ENCODE measurements around the gene CEP170.
"Not testable (repeated sequence)": the region's sequence is repeated elsewhere in the genome, so short reads cannot be mapped to it uniquely, and the experiment has no call there.

Gene CEP170

DNA sequence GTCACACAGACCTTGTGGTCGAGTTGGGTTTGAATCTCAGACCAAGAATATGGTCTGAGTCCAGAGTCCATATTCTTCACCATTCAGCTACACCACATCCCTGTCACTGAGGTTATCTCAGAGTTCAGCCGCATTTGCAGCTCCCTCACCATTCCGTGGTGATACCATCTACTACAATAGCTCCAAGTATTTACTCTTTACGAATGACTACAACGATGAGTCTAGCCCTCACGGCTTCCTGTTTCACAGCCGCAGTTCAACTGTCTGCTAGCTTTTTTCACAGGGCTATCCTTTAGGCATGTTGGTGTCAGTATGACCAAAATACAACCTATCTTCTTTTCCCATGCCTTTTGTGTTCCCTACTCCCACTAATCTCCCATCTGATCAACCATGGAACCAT lies 104.2 kb downstream of the CEP170 start:
- not testable (repeated sequence) for DNase-seq

DNA sequence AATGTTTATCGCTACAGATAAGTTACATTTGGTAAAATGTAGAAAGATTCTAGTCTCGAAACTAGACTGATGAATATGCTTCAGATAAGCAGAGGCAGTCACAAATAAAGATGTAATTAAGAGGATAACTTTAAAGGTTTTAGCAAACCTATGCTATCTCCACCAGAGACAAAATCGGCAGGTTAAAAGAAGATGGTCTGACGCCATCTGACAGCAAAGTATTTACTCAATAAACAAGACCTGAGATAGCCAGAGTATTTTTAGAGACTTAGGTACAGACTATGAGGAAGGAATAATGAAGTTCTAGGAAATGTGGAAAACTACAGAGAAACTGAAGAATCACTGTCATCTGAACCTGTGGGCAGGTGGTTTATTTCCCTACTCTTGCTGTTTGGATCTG lies 106.0 kb downstream of the CEP170 start:
- DNase-seq, result not testable (repeated sequence)

DNA sequence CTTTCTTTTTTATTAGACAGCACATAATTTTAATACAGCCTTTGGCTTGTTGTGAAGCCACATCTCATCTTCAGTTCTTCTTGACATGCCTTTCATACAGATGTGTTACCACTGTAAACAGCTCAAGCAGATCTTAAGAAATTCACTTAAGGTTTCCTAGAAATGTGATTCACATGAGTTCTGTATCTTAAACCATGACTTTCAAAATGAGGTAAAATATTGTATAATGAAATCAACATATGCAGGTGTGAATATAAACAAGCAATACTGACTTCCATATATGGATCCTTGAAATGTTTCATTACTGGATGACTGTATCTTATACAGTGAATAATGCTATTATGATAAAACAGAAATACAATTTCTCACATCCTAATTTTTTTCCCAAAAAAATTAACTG lies 107.7 kb downstream of the CEP170 start:
- DNase-seq, result not testable (repeated sequence)

DNA sequence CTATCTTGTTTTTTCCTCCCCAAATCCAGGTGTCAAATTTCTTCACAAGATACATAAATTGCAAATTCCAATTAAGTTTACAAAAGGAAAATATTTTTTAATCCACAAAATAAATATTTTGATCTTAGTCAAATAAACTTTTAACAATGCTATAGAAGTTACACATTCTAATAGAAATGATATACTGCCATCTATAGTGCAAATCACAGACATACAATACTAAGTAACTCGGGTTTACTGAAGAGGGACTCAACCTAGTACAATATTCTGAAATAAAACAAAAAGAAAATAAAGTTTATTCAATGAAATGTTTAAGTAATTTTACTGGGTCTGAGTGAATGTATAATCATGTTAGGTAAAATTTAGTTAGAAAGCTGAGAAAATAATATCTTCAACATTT lies 114.6 kb downstream of the CEP170 start:
- not testable (repeated sequence) for DNase-seq

DNA sequence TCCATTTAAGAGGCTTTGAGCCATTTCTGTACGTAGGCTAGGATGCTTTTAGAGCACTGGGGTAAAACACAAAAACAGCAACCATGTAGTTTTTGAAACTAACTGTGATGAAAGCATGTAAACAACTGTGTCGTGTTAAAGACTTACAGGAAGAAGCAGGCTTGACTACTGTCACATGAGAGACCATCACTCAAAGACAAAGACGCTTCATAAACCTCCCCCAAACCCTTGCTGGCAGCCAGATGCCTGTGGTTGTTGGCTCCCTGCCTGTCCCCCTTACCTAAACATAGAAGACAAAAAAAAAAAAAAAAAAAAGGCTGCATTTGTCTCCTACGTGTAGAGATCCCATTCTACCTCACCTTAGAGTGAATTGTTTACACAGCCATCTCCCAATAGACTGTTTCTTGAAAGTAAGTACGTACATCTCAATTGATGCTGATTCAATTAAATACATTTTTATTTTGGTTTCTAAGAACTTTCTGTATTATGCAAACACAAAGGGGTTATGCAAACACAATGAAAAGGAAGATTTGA lies 132.1 kb downstream of the CEP170 start:
- DNase-seq, result peak; percentile 46

DNA sequence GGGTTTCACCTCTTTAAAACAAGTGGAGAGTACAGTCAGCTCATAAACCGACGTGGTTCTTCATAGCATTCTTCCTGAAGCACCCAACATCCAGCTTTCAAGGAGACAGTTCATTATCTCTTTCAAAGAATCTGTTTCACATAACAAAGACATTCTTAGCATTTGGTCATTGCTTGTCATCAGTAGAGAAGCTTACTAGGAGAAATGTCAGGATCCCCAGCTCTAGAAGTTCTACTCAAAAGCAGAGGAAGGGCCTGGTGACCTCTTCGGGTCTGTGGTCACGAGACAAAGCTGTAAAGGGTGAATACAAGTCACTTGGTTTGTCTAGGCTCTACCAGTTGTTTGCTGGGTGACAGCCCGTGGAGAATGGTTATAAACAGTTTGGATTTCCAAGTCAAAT lies 133.1 kb downstream of the CEP170 start:
- DNase-seq, result not testable (repeated sequence)

DNA sequence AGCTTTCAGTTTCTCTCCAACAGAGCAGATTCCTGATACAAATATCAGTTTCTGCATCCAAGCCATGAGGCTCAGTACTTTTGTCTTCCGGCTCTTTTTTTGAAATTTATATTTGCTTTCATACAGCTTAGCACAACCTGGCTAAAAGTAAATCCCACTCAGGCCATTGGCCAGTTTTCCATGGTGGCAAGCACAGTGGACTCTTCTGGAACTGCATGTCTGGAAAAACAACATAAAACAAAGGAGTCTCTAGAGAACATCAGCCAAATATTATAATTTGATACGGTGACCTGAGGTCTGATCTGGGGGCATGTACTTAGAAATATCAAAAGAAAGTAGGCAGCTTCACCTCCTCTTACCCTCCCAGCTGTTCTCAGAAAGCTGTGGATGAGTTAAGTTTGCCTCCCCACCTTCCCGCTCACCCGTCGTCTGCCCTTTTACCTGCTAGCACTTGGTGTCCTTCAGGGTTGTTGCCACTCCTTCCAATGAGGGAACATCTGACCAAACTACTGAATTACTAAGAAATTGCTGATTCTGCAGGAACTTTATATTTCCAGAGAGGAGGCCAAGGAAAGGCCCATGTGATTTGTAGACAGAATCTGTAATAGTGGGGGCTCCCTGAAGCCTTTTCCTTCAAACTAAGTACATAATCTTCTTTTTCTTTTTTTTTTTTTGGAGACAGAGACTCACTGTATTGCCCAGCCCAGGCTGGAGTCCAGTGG lies 136.3 kb downstream of the CEP170 start:
- DNase-seq, result not testable (repeated sequence)

DNA sequence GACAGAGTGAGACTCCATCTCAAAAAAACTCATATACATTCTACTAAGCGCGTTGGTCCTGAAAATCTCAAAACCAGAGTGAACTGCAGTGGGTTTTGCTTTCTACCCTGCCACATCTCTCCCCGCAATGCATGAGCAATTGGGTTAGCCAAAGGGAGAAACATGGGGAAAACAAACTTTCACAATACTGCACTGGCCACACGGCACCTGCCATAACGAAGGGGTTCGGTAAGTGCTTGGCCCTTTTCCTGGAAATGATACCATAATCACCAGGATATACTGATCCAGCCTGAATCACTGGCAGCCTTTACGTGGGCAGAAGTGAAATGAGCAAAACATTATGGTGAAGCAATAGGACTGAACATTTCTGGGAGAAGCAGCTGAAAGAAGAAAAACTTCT lies 138.9 kb downstream of the CEP170 start:
- not testable (repeated sequence) for DNase-seq

DNA sequence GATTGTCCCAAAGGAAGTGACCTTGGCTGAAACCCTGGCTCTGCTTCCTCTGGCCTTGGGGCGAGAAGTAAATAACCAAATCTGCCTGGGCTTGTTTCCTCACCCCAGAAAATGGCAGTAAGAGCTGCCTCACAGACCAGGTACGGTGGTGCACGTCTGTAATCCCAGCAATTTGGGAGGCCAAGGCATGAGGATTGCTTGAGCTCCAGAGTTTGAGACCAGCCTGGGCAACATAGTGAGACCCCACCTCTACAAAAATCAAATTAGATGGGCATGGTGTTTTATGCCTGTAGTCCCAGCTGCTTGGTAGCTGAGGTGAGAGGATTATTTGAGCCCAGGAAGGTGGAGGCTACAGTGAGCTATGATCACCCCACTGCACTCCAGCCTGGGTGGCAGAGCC lies 140.3 kb downstream of the CEP170 start:
- DNase-seq, result not testable (repeated sequence)

DNA sequence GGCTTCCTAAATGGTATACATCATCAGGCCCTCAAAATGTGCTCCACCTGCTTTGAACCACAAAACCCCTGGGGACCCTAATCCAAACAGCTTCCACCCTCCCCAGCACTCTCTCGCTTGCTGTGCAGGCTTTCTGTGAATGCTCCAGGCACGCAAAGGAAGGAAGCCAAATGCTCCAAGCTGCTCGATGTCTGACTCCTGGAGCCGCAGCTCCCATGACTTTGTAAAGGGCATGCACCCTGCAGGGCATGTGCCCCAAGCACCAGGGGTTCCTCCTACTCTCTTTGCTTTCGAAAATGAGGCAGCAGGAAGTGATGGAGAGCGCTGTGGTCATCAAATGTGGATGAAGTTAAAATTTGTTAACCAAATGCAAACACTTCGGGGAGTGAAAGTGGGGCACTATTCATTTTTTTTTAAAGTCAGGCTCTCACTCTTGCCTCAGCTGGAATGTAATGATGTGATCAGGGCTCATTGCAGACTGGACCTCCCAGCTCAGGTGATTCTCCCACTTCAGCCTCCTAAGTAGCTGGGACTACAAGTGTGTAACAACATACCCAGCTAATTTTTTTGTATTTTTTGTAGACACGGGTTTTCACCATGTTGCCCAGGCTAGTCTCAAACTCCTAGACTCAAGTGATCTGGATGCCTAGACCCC lies 140.9 kb downstream of the CEP170 start:
- peak; percentile 85 for DNase-seq

DNA sequence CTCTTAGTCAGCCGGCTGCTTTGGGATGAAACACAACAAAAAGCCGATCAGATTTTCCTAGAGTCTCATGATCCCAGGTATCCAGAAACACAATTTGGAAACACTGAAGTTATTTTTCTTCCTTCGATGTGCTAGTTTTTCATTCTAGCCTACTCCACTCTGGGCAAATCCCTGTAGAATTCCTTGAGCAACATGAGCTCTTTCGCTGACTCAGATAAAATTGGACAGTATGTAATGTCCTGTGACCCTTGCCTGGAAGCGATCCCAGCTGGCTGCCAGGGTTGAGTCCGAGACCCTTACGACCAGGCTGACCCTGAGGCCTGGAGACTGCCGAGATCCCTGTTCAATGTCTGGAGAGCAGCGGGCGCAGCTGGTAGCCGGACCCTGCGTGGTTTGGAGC lies 147.9 kb downstream of the CEP170 start:
- not testable (repeated sequence) for DNase-seq

DNA sequence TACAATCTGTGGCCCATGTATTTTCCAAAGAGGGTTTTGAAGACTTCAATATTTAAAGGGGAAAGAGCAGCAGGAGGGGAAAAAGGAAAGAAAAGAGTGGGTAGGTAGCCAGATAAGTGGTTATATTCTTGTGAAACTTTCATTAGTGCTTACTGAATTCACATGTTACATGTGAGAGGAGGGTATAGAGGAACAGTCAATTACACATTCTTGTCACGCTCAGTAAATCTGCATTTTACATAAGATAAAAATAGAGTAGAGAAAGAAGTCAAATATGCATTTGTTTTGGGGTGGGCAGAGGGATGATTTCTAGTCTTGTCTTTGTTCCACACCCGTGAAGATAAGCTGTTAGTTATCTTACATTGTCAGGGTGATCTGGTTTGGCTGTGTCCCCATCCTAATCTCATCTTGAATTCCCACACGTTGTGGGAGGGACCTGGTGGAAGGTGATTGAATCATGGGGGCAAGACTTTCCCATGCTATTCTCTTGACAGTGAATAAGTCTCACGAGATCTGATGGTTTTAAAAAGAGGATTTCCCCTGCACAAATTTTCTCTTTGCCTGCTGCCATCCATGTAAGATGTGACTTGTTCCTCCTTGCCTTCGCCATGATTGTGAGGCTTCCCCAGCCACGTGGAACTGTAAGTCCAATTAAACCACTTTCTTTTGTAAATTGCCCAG lies 149.3 kb downstream of the CEP170 start:
- not testable (repeated sequence) for DNase-seq

DNA sequence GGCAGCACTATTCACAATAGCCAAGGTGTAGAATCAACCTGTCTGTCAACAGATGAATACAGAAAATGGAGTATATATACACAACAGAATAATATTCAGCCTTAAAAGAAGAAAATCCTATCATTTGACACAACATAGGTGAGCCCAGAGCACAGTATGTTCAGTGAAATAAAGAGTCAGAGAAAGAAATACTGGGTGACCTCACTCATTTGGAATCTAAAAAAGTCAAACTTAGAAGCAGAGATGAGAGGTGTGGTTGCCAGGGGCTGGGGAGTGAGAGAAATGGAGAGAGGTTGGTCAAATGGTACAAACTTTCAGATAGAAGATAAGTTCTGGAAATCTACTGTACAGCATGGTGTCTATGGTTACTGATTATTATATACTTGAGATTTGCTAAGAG lies 150.0 kb downstream of the CEP170 start:
- DNase-seq, result not testable (repeated sequence)

DNA sequence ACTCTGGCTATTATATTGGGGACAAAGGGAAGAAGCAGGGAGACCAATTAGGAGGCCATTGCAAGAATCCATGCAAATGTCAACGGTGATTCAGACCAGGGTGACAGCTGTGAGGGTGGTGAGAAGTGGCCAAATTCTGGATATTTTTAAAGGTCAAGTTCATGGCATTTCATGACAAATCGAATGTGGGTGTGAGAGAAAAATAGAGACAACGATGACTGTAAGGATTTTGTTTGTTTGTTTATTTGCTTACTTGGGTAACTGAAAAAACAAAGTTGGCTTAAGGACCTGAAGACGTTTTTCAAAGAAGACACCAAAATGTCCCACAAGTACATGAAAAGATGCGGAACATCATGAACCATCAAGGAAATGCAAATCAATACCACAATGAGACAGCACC lies 150.6 kb downstream of the CEP170 start:
- DNase-seq, result not testable (repeated sequence)

DNA sequence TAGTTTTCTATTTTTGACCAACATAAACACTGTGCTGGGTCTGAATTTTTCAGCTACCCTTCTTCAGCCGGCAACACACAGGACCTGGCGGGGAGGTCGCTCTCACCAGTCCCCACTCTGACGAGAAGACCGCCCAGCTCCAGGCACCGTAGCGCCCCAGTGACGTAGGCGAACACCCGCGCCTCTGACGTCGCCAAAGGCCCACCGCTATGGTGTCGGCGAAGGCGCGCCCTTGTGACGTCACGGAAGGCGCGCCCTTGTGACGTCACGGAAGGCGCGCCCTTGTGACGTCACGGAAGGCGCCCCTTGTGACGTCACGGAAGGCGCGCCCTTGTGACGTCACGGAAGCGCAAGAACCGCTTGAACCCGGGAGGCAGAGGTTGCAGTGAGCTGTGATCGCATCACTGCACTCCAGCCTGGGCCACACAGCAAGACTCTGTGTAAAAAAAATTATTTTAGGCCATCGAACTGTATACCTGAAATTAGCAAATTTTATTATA lies 153.5 kb downstream of the CEP170 start:
- DNase-seq, result not testable (repeated sequence)

DNA sequence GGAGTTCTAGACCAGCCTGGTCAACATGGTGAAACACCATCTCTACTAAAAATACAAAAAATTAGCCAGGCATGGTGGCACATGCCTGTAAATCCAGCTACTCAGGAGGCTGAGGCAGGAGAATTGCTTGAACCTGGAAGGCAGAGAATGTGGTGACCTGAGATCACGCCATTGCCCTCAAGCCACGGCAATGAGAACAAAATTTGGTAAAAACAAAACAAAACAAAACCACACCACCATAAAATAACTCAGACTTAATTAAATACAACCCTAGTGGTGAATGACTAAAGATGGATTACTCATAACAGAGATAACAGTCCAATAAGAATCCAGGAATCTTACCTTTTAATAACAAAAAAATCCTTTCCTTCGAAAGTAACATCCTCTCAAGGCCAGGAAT lies 167.7 kb downstream of the CEP170 start:
- DNase-seq, result not testable (repeated sequence)

All from NCI-H1436 treated with DMSO at 0.1 percent for 48 hours (cell line).